Spleen (tissue), 7 donors: ENCODE data around the gene FOXP1.

ENCODE experiments used
- CTCF ChIP-seq, 11 experiments: fragments of 200-600 bp in 7 of 11; fragments of 450-650 bp in 4 of 11; sonication (generic) in 4 of 11; IDR thresholded peaks in 8 of 11; conservative IDR thresholded peaks in 3 of 11; 1 replicate in 7 of 11; 2 replicates in 4 of 11; pipeline versions ENCODE4 v1.4.0 to v1.8.0; 2016 to 2021; ENCODE audit warnings: antibody characterized with exemption in 11 of 11, inconsistent platforms in 4 of 11, mild to moderate bottlenecking in 1 of 11
- POLR2A ChIP-seq, 3 donors: fragments of 450-650 bp; IDR thresholded peaks; one replicate each; pipeline ENCODE4 v1.5.1; 2017; ENCODE audit warnings: antibody characterized with exemption in 3 of 3, mild to moderate bottlenecking in 1 of 3
- POLR2AphosphoS5 ChIP-seq, 3 donors: sonication (generic); formaldehyde crosslinking; IDR thresholded peaks; one replicate each; pipeline ENCODE4 v1.5.1; 2017; ENCODE audit warnings: antibody characterized with exemption in 3 of 3
- donor health status: DM: no; HTN: no; CAD: no; lungs with moderate emphysema.
- donor health status: DM: no; HTN: no; CAD: no.
- donor health status: DM: no; HTN: no; CAD: no.

DNA sequence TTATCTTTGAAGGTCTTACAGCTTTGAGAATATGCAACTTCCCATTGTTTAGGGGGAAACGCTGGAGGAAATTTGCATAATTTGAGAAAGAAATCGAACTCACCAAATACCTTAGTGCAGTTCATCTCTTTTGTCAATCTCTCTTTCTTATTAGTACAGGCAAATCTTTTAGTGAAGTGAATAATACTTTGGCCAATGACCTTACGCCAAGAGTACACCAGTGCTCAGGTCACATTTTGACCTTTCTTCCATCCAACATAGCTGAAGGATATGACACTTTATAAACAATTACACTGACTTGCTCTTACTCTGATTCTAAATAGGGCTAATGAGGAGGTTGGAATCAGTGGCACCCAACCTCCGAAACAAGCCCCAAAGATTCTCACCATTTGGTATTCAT is 494.8 kb downstream of the FOXP1 start:
- TF ChIP-seq CTCF (IDR thresholded peaks at IDR 0.05 in 8 of 11, conservative IDR thresholded peaks at IDR 0.05 in 3 of 11) (no peak), POLR2AphosphoS5 (IDR thresholded peaks at IDR 0.05) (no peak), POLR2A (IDR thresholded peaks at IDR 0.05) (no peak)
